ENCODE measurements around the gene MTA2.
A peak's percentile ranks its signal among the peaks of the same experiment; 100 is the strongest.

The MTA2 gene

DNA sequence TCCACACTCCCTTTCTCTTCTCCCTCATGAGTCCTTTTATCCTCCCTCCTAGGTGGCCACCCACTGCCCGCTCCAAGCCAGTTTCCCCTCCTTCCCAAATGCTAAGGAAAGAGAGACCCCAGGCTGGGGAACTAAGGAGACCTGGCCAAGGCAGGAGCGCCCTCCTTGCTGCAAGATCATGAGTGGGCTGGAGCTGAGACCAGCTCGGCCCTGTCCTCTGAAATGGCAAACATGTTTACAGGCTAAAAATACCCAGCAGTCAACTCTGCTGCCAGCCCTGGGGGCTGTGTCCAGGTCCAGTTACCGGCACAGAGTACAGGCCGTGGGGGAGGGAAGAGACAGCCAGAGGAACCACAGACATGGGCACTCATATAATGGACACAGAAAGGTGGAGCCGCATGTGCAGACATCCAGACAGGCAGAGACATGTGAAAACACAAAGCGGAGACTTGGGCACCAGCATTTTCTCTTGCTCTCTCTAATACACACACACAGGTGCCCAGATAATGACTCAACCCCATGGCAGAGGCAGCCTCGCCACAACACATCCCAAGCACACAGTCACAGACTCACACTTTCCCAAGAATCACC lies 53.9 kb downstream of the MTA2 start:
- no peak for DNase-seq (ENCODE audit: low read depth in 1 of 2, low spot score in 1 of 2)

GRCh38 chr11:62546929-62547625 lies 54.6 kb downstream of the MTA2 start:
- no peak for DNase-seq (ENCODE audit: low read depth in 1 of 2, low spot score in 1 of 2)

DNA sequence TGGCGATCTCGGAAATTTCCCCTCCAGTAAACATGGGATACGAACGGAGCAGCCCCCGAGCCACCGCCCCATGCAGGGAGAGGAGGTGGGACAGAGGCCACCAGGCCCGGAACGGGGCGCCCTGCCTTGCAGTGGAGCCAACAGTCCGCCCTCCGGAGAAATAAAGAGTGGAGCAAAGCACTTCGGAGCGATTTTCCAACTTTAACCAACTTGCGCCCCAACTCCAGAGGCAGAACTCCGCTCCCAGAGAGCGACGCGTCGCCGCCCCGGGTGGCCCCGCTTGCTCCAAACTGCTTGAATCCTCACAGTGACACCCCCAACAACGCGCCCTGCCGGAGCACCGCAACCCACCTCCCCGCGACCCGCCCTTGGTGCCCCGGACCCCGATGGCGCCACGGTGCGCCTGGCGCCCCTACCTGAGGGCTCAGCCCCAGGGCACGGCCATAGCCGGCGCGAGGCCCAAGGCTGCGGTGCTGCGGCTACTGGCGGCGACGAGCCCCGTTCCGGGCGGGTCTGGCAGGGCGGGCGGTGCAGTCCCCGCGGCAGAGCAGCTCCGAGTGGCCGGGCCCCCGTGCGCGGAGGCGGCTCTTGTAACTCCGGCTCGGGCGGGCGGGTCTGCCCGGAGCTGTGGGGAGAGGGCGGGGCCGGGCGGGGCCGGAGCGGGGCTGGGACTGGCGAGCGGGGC lies 55.3 kb downstream of the MTA2 start, which contains the start of gene AHNAK:
AHNAK (minus strand) TSS at position 563 of the 685 bp plus-strand sequence. CDS start 10,708 bp downstream, outside the sequence.
- peak in 1 of 2 donors; percentile 53 for DNase-seq (ENCODE audit: low read depth in 1 of 2, low spot score in 1 of 2)

DNA sequence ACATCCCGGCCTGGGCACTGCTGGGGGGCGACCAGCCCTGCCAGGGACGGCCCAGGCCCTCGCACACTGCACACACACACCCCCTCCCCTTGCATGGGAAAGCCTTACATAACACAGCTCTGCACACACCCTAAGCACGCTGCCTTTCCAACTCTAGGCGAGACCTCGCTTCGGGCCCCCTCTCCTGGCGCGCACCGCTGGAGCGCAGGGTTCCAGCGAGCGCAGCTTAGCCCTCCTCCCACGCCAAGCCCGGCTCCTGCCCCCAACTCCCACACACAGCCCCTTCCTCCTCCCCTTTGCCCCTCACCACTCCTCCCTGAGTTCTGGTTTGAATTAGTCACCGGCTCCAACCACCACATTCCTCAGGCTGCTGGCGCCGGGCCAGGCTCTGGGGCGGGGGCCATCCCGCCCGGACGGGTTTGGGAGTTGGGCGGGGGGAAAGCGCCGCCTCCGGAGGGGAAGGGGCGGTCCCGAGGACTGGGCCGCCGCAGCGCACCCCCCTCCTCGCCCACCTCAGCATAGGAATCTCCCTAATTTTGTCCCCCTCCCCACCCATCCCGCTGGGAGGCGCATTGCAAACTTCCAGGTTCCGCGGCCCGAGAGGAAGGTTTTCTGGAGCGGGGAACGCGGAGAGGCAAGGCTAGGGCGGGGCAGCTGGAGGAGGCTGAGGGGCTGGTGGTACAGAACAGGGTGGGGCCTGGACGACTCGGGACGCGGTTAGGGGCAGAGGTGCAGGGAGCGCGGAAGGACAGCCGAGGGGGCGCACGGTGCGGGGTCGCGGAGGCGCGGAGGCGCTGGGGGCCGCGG lies 56.0 kb downstream of the MTA2 start:
- peak in 1 of 2 donors; percentile 55 for DNase-seq (ENCODE audit: low read depth in 1 of 2, low spot score in 1 of 2)

GRCh38 chr11:62544581-62545436 lies 56.9 kb downstream of the MTA2 start:
- DNase-seq (ENCODE audit: low read depth in 1 of 2, low spot score in 1 of 2), result no peak

GRCh38 chr11:62543680-62544444 lies 57.8 kb downstream of the MTA2 start:
- DNase-seq (ENCODE audit: low read depth in 1 of 2, low spot score in 1 of 2), result no peak

Measured in activated T-helper 1 cell treated with anti-CD3 and anti-CD28 coated beads, Interleukin-2, amount 50 U/mL, for 16 hours (primary cell).